Activated T-helper 17 cell treated with anti-CD3 and anti-CD28 coated beads, Interleukin-2, amount 50 U/mL, for 72 hours (primary cell): ENCODE results near the gene CCNB2. TPM values are rescaled to one million over a fixed set of nuclear protein-coding genes. Genes with fewer than 3 reads are reported as not detected.
"Not testable (repeated sequence)": the region's sequence is repeated elsewhere in the genome, so short reads cannot be mapped to it uniquely, and the experiment has no call there.

Experiments used
- ATAC-seq: fragments of 150-1000 bp; cut with Tn5 transposase; replicated peaks from 2 replicates; pipeline ENCODE4 v1.10.0; 2021; ENCODE audit warnings: mild to moderate bottlenecking, moderate library complexity
- H3K27ac Mint-ChIP-seq: one replicate; pipeline ENCODE4 v1.8.0; 2022; ENCODE audit warnings: mixed read lengths
- H3K27me3 Mint-ChIP-seq: one replicate; pipeline ENCODE4 v1.8.0; 2022; ENCODE audit warnings: mixed read lengths
- H3K36me3 Mint-ChIP-seq: one replicate; pipeline ENCODE4 v1.8.0; 2022; ENCODE audit warnings: low read depth, mild to moderate bottlenecking, mixed read lengths
- H3K4me1 Mint-ChIP-seq: one replicate; pipeline ENCODE4 v1.8.0; 2022; ENCODE audit warnings: mixed read lengths
- H3K4me3 Mint-ChIP-seq: one replicate; pipeline ENCODE4 v1.8.0; 2022; ENCODE audit warnings: mild to moderate bottlenecking, mixed read lengths
- H3K9me3 Mint-ChIP-seq: one replicate; pipeline ENCODE4 v1.8.0; 2022; ENCODE audit warnings: mixed read lengths
- total RNA-seq, 2 donors: library from RNA; stranded (reverse); gene quantifications; one replicate each; pipeline ENCODE4 v1.2.3, GENCODE V29; 2022

CCNB2 gene
- total RNA-seq, 2 donors from 2014 or later, result 68.5 to 72.8 TPM

- Mint-ChIP-seq H3K4me3 (no peak overlapping the region), H3K27ac (no peak overlapping the region), H3K4me1 (no peaks in the 10 kb centered on the region), H3K27me3 (no peaks in the 10 kb centered on the region), H3K9me3 (no peaks in the 10 kb centered on the region), H3K36me3 (no peaks in the 10 kb centered on the region)
- ATAC-seq, result no peak
Observed at GRCh38 chr15:59148153-59148833, 43.3 kb downstream of the CCNB2 start.

- H3K27me3 Mint-ChIP-seq, result no peaks in the 10 kb centered on the region
- H3K4me3 Mint-ChIP-seq, result no peak overlapping the region
- no peaks in the 10 kb centered on the region for H3K36me3 Mint-ChIP-seq
- H3K27ac Mint-ChIP-seq, result no peak overlapping the region
- H3K4me1 Mint-ChIP-seq, result no peaks in the 10 kb centered on the region
- H3K9me3 Mint-ChIP-seq, result no peaks in the 10 kb centered on the region
- ATAC-seq, result no peak
Observed at GRCh38 chr15:59150185-59150584, 45.2 kb downstream of the CCNB2 start.

- ATAC-seq, result no peak
- Mint-ChIP-seq H3K27ac (no peak overlapping the region), H3K36me3 (no peaks in the 10 kb centered on the region), H3K9me3 (no peaks in the 10 kb centered on the region), H3K4me3 (no peak overlapping the region), H3K4me1 (no peaks in the 10 kb centered on the region), H3K27me3 (no peaks in the 10 kb centered on the region)
Observed at GRCh38 chr15:59152694-59153450, 47.9 kb downstream of the CCNB2 start.

- Mint-ChIP-seq H3K27me3 (no peaks in the 10 kb centered on the region), H3K27ac (no peak overlapping the region), H3K9me3 (no peaks in the 10 kb centered on the region), H3K4me1 (no peaks in the 10 kb centered on the region), H3K36me3 (no peaks in the 10 kb centered on the region), H3K4me3 (no peak overlapping the region)
- ATAC-seq, result no peak
Observed at GRCh38 chr15:59153466-59153865, 48.5 kb downstream of the CCNB2 start.

GRCh38 chr15:59154243-59154642 is 49.3 kb downstream of the CCNB2 start:
- no peak for ATAC-seq
- Mint-ChIP-seq H3K4me1 (no peaks in the 10 kb centered on the region), H3K9me3 (no peaks in the 10 kb centered on the region), H3K27me3 (no peaks in the 10 kb centered on the region), H3K4me3 (no peak overlapping the region), H3K27ac (peak overlapping the region; percentile 10), H3K36me3 (no peaks in the 10 kb centered on the region)

- Mint-ChIP-seq H3K9me3 (no peaks in the 10 kb centered on the region), H3K4me1 (no peaks in the 10 kb centered on the region), H3K27me3 (no peaks in the 10 kb centered on the region), H3K36me3 (no peaks in the 10 kb centered on the region), H3K4me3 (no peak overlapping the region), H3K27ac (no peak overlapping the region)
- ATAC-seq, result no peak
Observed at GRCh38 chr15:59155431-59155830, 50.5 kb downstream of the CCNB2 start.

GRCh38 chr15:59157396-59157795 is 52.5 kb downstream of the CCNB2 start:
- no peaks in the 10 kb centered on the region for H3K27me3 Mint-ChIP-seq
- no peaks in the 10 kb centered on the region for H3K4me1 Mint-ChIP-seq
- H3K27ac Mint-ChIP-seq, result no peak overlapping the region
- no peaks in the 10 kb centered on the region for H3K36me3 Mint-ChIP-seq
- H3K9me3 Mint-ChIP-seq, result no peaks in the 10 kb centered on the region
- no peak overlapping the region for H3K4me3 Mint-ChIP-seq
- no peak for ATAC-seq

- no peak overlapping the region for H3K4me3 Mint-ChIP-seq
- no peak overlapping the region for H3K27ac Mint-ChIP-seq
- H3K9me3 Mint-ChIP-seq, result no peaks in the 10 kb centered on the region
- no peaks in the 10 kb centered on the region for H3K36me3 Mint-ChIP-seq
- ATAC-seq, result no peak
- H3K4me1 Mint-ChIP-seq, result no peaks in the 10 kb centered on the region
- no peaks in the 10 kb centered on the region for H3K27me3 Mint-ChIP-seq
Observed at GRCh38 chr15:59157840-59158700, 53.1 kb downstream of the CCNB2 start.

- no peaks in the 10 kb centered on the region for H3K27me3 Mint-ChIP-seq
- H3K36me3 Mint-ChIP-seq, result no peaks in the 10 kb centered on the region
- no peaks in the 10 kb centered on the region for H3K9me3 Mint-ChIP-seq
- H3K27ac Mint-ChIP-seq, result no peak overlapping the region
- no peak for ATAC-seq
- H3K4me3 Mint-ChIP-seq, result no peak overlapping the region
- H3K4me1 Mint-ChIP-seq, result no peaks in the 10 kb centered on the region
Observed at GRCh38 chr15:59158701-59159034, 53.7 kb downstream of the CCNB2 start.

GRCh38 chr15:59159210-59159609 is 54.3 kb downstream of the CCNB2 start:
- no peaks in the 10 kb centered on the region for H3K36me3 Mint-ChIP-seq
- ATAC-seq, result no peak

GRCh38 chr15:59160880-59161593 is 56.1 kb downstream of the CCNB2 start:
- ATAC-seq, result no peak
- Mint-ChIP-seq H3K27me3 (no peaks in the 10 kb centered on the region), H3K36me3 (no peaks in the 10 kb centered on the region), H3K27ac (no peak overlapping the region), H3K4me1 (no peaks in the 10 kb centered on the region), H3K4me3 (no peak overlapping the region), H3K9me3 (no peaks in the 10 kb centered on the region)

More at GRCh38 chr15:59159210-59159609, 54.3 kb downstream of the CCNB2 start:
- H3K4me1 Mint-ChIP-seq, result no peaks in the 10 kb centered on the region
- H3K27me3 Mint-ChIP-seq, result no peaks in the 10 kb centered on the region
- no peak overlapping the region for H3K27ac Mint-ChIP-seq
- no peaks in the 10 kb centered on the region for H3K9me3 Mint-ChIP-seq
- H3K4me3 Mint-ChIP-seq, result no peak overlapping the region

GRCh38 chr15:59162080-59162479 is 57.1 kb downstream of the CCNB2 start:
- H3K4me3 Mint-ChIP-seq, H3K27me3 Mint-ChIP-seq, H3K36me3 Mint-ChIP-seq, H3K4me1 Mint-ChIP-seq, ATAC-seq, H3K9me3 Mint-ChIP-seq, H3K27ac Mint-ChIP-seq: not testable (repeated sequence)

GRCh38 chr15:59165726-59166125 is 60.8 kb downstream of the CCNB2 start:
- Mint-ChIP-seq H3K27ac (peak overlapping the region; percentile 0), H3K27me3 (no peaks in the 10 kb centered on the region), H3K4me1 (no peaks in the 10 kb centered on the region), H3K9me3 (no peaks in the 10 kb centered on the region), H3K36me3 (no peaks in the 10 kb centered on the region), H3K4me3 (no peak overlapping the region)
- peak; percentile 28 for ATAC-seq

GRCh38 chr15:59166166-59166565 is 61.2 kb downstream of the CCNB2 start:
- no peaks in the 10 kb centered on the region for H3K9me3 Mint-ChIP-seq
- no peaks in the 10 kb centered on the region for H3K4me1 Mint-ChIP-seq
- H3K36me3 Mint-ChIP-seq, result no peaks in the 10 kb centered on the region
- no peak for ATAC-seq
- no peak overlapping the region for H3K4me3 Mint-ChIP-seq
- peak overlapping the region; percentile 0 for H3K27ac Mint-ChIP-seq
- no peaks in the 10 kb centered on the region for H3K27me3 Mint-ChIP-seq
